ENCODE data around the gene DYNC1I2. TPM values are rescaled to one million over a fixed set of nuclear protein-coding genes. Genes with fewer than 3 reads are reported as not detected.

Gene DYNC1I2
- total RNA-seq, 1 experiment from 2014 or later = 39.4 TPM

GRCh38 chr2:171728989-171729951 lies 42.0 kb downstream of the DYNC1I2 start:
- Histone ChIP-seq H3K27me3 (ENCODE audit: insufficient read depth, low read length) (no peaks in the 10 kb centered on the region), H3K27ac (ENCODE audit: low read depth, low read length) (no peak overlapping the region), H3K9me2 (ENCODE audit: insufficient read depth) (no peaks in the 10 kb centered on the region), H3K4me3 (replicated peaks in 1 of 2; ENCODE audit: low read depth in 1 of 2, low read length in 2 of 2) (no peak overlapping the region), H3K4me1 (ENCODE audit: control insufficient read depth in 1 of 2, insufficient read depth in 2 of 2, low read length in 2 of 2) (no peaks in the 10 kb centered on the region), H2AFZ (ENCODE audit: low read depth, low read length, poor library complexity, severe bottlenecking) (no peak overlapping the region), H3K4me2 (ENCODE audit: low read length) (no peak overlapping the region), H3K9me3 (ENCODE audit: control insufficient read depth in 1 of 2, insufficient read depth in 1 of 2, low read depth in 1 of 2, low read length in 2 of 2) (no peaks in the 10 kb centered on the region), H3K9ac (ENCODE audit: low read length) (no peak overlapping the region), H3K79me2 (ENCODE audit: insufficient read depth, low read length) (no peaks in the 10 kb centered on the region), H3K36me3 (ENCODE audit: control insufficient read depth in 1 of 2, insufficient read depth in 2 of 2, low read length in 2 of 2) (peaks cover 12 to 31% of the 10 kb centered on the region in 2 experiments), H4K20me1 (ENCODE audit: insufficient read depth) (no peaks in the 10 kb centered on the region)
- intact Hi-C loops (cut with micrococcal nuclease) = no loop called here
- BruUV-seq (replicated peaks) = no TSS peak
- ChIA-PET POLR2A (no interaction called here), RAD21 (ENCODE audit: low non-redundant PET in 1 of 2, low total read pairs in 2 of 2, uncharacterized antibody in 2 of 2, unreplicated experiment in 2 of 2) (no interaction called here), CTCF (no interaction called here)
- no peak for DNase-seq (ENCODE audit: low read depth, low spot score)
- no peak for ATAC-seq
- TF ChIP-seq CBX3 (IDR thresholded peaks at IDR 0.05; ENCODE audit: low read depth) (no peak), EGR1 (IDR thresholded peaks at IDR 0.05; ENCODE audit: low read depth) (no peak), CEBPB (IDR thresholded peaks at IDR 0.05; ENCODE audit: low read depth) (no peak), ZFX (IDR thresholded peaks at IDR 0.05) (no peak), FOSL1 (IDR thresholded peaks at IDR 0.05; ENCODE audit: low read depth) (no peak), MAX (IDR thresholded peaks at IDR 0.05) (no peak), SRF (IDR thresholded peaks at IDR 0.05; ENCODE audit: low read depth) (no peak), ELF1 (IDR thresholded peaks at IDR 0.05; ENCODE audit: borderline replicate concordance, low read depth) (no peak), POLR2AphosphoS5 (IDR thresholded peaks at IDR 0.05; ENCODE audit: low read depth, low read length) (no peak), RAD21 (IDR thresholded peaks at IDR 0.05; ENCODE audit: low read depth) (no peak), EZH2phosphoT487 (IDR thresholded peaks at IDR 0.05; ENCODE audit: borderline replicate concordance) (no peak), ZBTB33 (IDR thresholded peaks at IDR 0.05; ENCODE audit: extremely low read depth, insufficient replicate concordance, low read length) (no peak), ZNF274 (IDR thresholded peaks at IDR 0.05; ENCODE audit: low read depth, low read length) (no peak)
